Aorta (tissue), 5 donors: Measurements from ENCODE around the gene PRAC2. TPM values are rescaled to one million over a fixed set of nuclear protein-coding genes. Genes with fewer than 3 reads are reported as not detected.

Experiments used
- ATAC-seq: fragments of 200-7000 bp; cut with Tn5 transposase; one replicate; pipeline ENCODE4 v1.9.1; 2022; ENCODE audit warnings: moderate library complexity; ENCODE audit not compliant: low FRiP score
- DNase-seq, 2 donors: peaks; one replicate each; pipeline ENCODE4 v3.0.0-alpha.2; 2020
- H3K27ac ChIP-seq, 2 donors: one replicate each; pipeline ENCODE4 v1.5.1; 2013; ENCODE audit warnings: low read length in 2 of 2, mild to moderate bottlenecking in 2 of 2, moderate library complexity in 2 of 2, control low read depth in 1 of 2, inconsistent platforms in 1 of 2, low read depth in 1 of 2
- H3K27me3 ChIP-seq, 2 donors: one replicate each; pipeline ENCODE4 v1.6.1; 2013; ENCODE audit warnings: control low read depth in 1 of 2, low read length in 1 of 2, mild to moderate bottlenecking in 1 of 2, moderate library complexity in 1 of 2; ENCODE audit not compliant: insufficient read depth in 2 of 2, control insufficient read depth in 1 of 2
- H3K36me3 ChIP-seq, 2 donors: one replicate each; pipeline ENCODE4 v1.6.1; 2013; ENCODE audit warnings: control low read depth in 1 of 2, low read length in 1 of 2, mild to moderate bottlenecking in 1 of 2; ENCODE audit not compliant: insufficient read depth in 2 of 2, control insufficient read depth in 1 of 2
- H3K4me1 ChIP-seq, 2 donors: one replicate each; pipeline ENCODE4 v1.6.1; 2013; ENCODE audit warnings: low read length in 2 of 2, control low read depth in 1 of 2, mild to moderate bottlenecking in 1 of 2, moderate library complexity in 1 of 2; ENCODE audit not compliant: insufficient read depth in 2 of 2, control insufficient read depth in 1 of 2
- H3K4me3 ChIP-seq, 2 donors: one replicate each; pipeline ENCODE4 v1.5.1; 2013; ENCODE audit warnings: low read length in 2 of 2, control low read depth in 1 of 2, mild to moderate bottlenecking in 1 of 2
- H3K9me3 ChIP-seq: one replicate; pipeline ENCODE4 v1.6.1; 2013; ENCODE audit warnings: mild to moderate bottlenecking, low read length; ENCODE audit not compliant: control insufficient read depth
- WGBS, 2 donors: extraction: QIAGEN DNeasy Blood & Tissue Kit; methylation state at CpG; one replicate each; pipeline ENCODE4 v1.1.7; 2013; 5-methylcytosine and 5-hydroxymethylcytosine counted together
- intact Hi-C, 2 donors: fragments of 100-400 bp; cut with DNase I; formaldehyde crosslinking; loops; one replicate each; pipeline versions ENCODE4 v1.14.2 to v1.15.0; 2022
- polyA plus RNA-seq, 2 donors: library from polyadenylated mRNA; stranded (reverse); fragments of 200-250 nt; gene quantifications; one replicate each; pipeline ENCODE4 v1.2.3, GENCODE V29; 2013
- total RNA-seq, 2 donors: library from RNA; stranded (reverse); fragmentation: NEBNext Ultra II Directional; extraction: Animal tissue kit (Norgen Biotek cat#: 25700); gene quantifications; one replicate each; pipeline ENCODE4 v1.2.1, GENCODE V29; 2021
- donor health status: healthy with polysubstance abuse.
- donor health status: Bipolar disorder and iron deficiency.
- donor health status: DM: no; HTN: no; CAD: no.
- donor health status: DM: no; HTN: no; CAD: no.
- donor health status: DM: yes; HTN: yes; CAD: no.

The PRAC2 gene
- total and polyA plus RNA-seq, 4 donors = not detected

DNA sequence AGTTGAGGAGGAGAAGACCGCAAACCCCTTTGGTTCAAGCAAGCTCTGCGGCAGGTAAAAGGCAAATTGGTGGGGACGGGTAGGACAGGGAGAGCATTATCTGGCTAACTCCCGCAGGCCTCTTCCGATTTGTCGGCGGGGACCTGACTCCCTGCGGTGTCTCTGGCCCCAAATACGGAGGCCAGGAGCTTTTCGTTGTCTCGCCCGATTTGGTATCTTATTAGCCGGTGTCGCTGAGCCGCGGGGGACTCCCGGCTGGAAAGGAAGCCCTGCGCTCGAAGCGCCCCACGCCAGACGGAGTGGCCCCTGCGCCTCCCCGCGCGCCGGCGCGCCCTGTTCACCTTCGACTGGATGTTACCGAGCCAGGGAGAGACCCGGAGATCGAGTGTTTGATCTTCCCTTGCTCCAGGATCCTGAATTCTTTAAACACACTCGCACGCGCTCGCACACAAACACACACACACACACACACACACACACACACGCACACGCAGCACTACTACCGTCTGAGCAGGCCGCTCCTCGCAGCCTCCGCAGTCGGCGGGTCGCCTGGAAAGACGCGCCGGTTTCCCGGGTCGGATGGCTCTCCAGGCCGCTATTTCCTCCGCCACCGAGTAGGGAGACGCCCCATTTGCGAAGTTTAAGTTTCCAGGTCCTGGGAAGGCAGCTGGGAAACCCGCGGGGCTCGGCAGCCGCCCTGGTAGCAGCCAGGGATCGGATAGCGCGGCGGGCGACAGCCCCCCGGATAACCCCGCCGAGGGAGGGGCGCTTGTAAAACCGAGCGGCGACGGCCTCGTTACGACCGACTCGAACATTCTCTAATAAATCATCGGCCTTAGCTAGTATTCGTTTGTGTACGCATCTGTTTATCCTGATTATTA lies 4.0 kb upstream of the PRAC2 start:
- DNase-seq = peak in 1 of 2 donors; percentile 71
- Histone ChIP-seq H3K4me1 (no peaks in the 10 kb centered on the region), H3K27ac (no peak overlapping the region), H3K9me3 (no peaks in the 10 kb centered on the region), H3K4me3 (no peak overlapping the region), H3K27me3 (peaks cover 0 to 4% of the 10 kb centered on the region in 2 donors), H3K36me3 (no peaks in the 10 kb centered on the region)
- intact Hi-C loops = no loop called here
- no peak for ATAC-seq
- 6 to 8% methylated on average over 76 to 80 of the region's 80 CpGs for WGBS, 2 donors

DNA sequence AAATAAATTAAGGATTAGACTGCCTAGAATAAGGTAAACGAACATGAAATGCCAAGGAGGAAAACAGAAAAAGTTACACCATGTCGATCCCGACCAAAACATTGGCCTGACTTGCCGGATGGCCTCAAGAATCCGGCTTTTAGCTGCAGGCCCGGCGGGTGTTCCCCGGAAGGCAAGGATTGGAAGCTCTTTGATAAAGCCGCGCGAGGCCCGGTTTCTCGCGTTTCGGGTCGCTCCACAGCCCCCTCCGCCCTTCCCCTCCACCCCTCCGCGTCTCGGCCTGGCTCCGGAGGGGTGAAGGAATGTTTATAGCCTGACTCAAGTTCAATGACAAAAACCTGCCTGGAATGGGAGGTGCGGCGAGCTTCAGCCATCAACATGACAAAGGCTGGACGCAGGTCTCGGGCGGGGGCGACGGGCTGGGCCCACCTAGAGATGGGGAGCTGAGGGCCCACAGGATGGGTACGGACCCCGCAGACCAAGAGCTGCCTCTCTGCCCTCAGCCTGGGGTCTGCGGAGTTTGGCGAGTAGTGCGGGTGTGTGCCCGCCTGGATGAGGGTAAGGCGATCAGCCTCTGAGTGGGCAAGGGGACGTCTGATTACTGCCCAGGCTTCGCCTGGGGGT lies 3.2 kb upstream of the PRAC2 start:
- ATAC-seq = no peak
- no peak overlapping the region for H3K4me3 ChIP-seq

GRCh38 chr17:48720266-48721008 lies 2.5 kb upstream of the PRAC2 start:
- Histone ChIP-seq H3K9me3 (no peaks in the 10 kb centered on the region), H3K36me3 (no peaks in the 10 kb centered on the region), H3K27me3 (peaks cover 0 to 4% of the 10 kb centered on the region in 2 donors), H3K27ac (no peak overlapping the region), H3K4me3 (no peak overlapping the region), H3K4me1 (no peaks in the 10 kb centered on the region)
- intact Hi-C loops = loop anchor here in 1 of 2 donors (10.0 kb wide), 1 partner anchor 154 kb away; no protein-coding TSS in a partner anchor
- DNase-seq (no peak), ATAC-seq (no peak)
- 55 to 67% methylated on average over 11 of the region's 11 CpGs for WGBS, 2 donors

More for the DNA sequence above, 3.2 kb upstream of the PRAC2 start:
- H3K27ac ChIP-seq = no peak overlapping the region
- 18 to 21% methylated on average over 37 of the region's 37 CpGs for WGBS, 2 donors
- peaks cover 0 to 4% of the 10 kb centered on the region in 2 donors for H3K27me3 ChIP-seq
- H3K9me3 ChIP-seq = no peaks in the 10 kb centered on the region
- intact Hi-C loops = loop anchor here in 1 of 2 donors (10.0 kb wide), 1 partner anchor 155 kb away; no protein-coding TSS in a partner anchor
- H3K4me1 ChIP-seq = no peaks in the 10 kb centered on the region
- no peak for DNase-seq
- no peaks in the 10 kb centered on the region for H3K36me3 ChIP-seq

- intact Hi-C loops = loop anchor here in 1 of 2 donors (10.0 kb wide), 1 partner anchor 154 kb away; no protein-coding TSS in a partner anchor
Measured at GRCh38 chr17:48721009-48721402, 2.0 kb upstream of the PRAC2 start.

DNA sequence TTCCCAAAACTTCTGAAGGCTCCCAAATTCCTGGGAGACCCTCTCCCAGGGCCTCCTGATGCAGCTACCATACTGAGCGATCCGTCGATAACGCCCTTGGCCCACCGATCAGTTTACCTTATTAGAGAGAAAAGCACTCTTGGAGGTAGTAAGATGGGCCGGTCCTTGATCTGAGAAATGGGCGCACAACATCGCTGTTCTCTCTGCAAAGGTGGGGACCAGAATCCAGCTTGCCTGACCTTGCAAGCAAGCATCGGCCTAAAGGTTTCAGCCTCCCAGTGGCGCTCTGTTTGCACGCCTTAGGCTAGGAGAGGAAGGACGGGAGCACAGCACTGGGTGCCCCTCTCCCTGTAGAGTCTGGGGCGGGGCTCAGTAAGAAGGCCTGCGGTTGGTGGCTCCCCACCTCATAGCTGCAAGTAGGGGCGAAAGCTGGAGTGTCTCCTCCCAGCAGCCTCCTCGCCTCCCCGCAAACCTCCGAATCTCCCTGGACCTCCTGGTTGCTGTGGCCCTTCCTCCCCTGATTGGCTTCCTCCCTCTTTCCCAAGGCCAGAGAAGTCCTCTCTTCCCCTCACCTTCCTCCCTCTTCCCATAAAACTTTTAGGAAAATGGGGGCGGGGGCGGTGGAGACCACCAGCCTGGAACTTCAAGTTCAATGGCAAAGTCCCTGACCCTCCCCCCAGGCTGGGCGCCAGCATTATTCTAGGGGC lies 631 bp upstream of the PRAC2 start, which contains the start of gene PRAC1:
Gene PRAC1, minus strand, starts transcription at position 318 of the 707 bp plus-strand sequence. Its CDS starts 126 bp downstream, at position 192.
- Histone ChIP-seq H3K4me3 (no peak within 1 kb of the TSS), H3K4me1 (no peaks in the 10 kb centered on the region)
- WGBS, 2 donors = 14 to 15% methylated on average over 19 to 21 of the region's 21 CpGs

More at GRCh38 chr17:48721009-48721402, 2.0 kb upstream of the PRAC2 start:
- Histone ChIP-seq H3K4me1 (no peaks in the 10 kb centered on the region), H3K27me3 (peaks cover 0 to 4% of the 10 kb centered on the region in 2 donors), H3K9me3 (no peaks in the 10 kb centered on the region), H3K27ac (no peak overlapping the region), H3K4me3 (no peak overlapping the region), H3K36me3 (no peaks in the 10 kb centered on the region)
- no peak for DNase-seq
- ATAC-seq = no peak
- 72 to 74% methylated on average over 1 of the region's 1 CpG for WGBS, 2 donors

GRCh38 chr17:48723423-48724250 lies 652 bp downstream of the PRAC2 start:
- no peaks in the 10 kb centered on the region for H3K4me1 ChIP-seq

More for the DNA sequence above, 631 bp upstream of the PRAC2 start, which contains the start of gene PRAC1:
- ATAC-seq (no peak), DNase-seq (peak in 1 of 2 donors; percentile 28)
- no peaks in the 10 kb centered on the region for H3K36me3 ChIP-seq
- no peak within 1 kb of the TSS for H3K27ac ChIP-seq
- intact Hi-C loops = loop anchor here in 1 of 2 donors (10.0 kb wide), 1 partner anchor 152 kb away; no protein-coding TSS in a partner anchor
- H3K27me3 ChIP-seq = peaks cover 0 to 4% of the 10 kb centered on the region in 2 donors
- H3K9me3 ChIP-seq = no peaks in the 10 kb centered on the region

GRCh38 chr17:48724251-48725003 lies 1.4 kb downstream of the PRAC2 start:
- H3K4me3 ChIP-seq = no peak overlapping the region
- H3K36me3 ChIP-seq = no peaks in the 10 kb centered on the region
- intact Hi-C loops = loop anchor here (5.0 to 10.0 kb wide), 2 partner anchors 68 to 150 kb away; no protein-coding TSS in a partner anchor
- no peaks in the 10 kb centered on the region for H3K4me1 ChIP-seq
- 10 to 11% methylated on average over 32 of the region's 32 CpGs for WGBS, 2 donors
- no peaks in the 10 kb centered on the region for H3K27me3 ChIP-seq
- ATAC-seq (peak; percentile 73), DNase-seq (peak; percentile 91 to 95)
- H3K9me3 ChIP-seq = no peaks in the 10 kb centered on the region
- H3K27ac ChIP-seq = no peak overlapping the region

More at GRCh38 chr17:48723423-48724250, 652 bp downstream of the PRAC2 start:
- intact Hi-C loops = loop anchor here in 1 of 2 donors (10.0 kb wide), 1 partner anchor 151 kb away; no protein-coding TSS in a partner anchor
- WGBS, 2 donors = 14 to 17% methylated on average over 42 of the region's 42 CpGs
- H3K9me3 ChIP-seq = no peaks in the 10 kb centered on the region
- H3K4me3 ChIP-seq = no peak overlapping the region
- DNase-seq = no peak
- no peak overlapping the region for H3K27ac ChIP-seq
- H3K27me3 ChIP-seq = no peaks in the 10 kb centered on the region
- no peaks in the 10 kb centered on the region for H3K36me3 ChIP-seq
- ATAC-seq = no peak
